T-helper 17 cell (primary cell): ENCODE measurements around the gene GATAD2A. TPM values are rescaled to one million over a fixed set of nuclear protein-coding genes. Genes with fewer than 3 reads are reported as not detected.
A peak's percentile ranks its signal among the peaks of the same experiment; 100 is the strongest.

Experiments used
- ATAC-seq: fragments of 150-1000 bp; cut with Tn5 transposase; 2 replicates; pipeline ENCODE4 v1.10.0; 2021; ENCODE audit warnings: mild to moderate bottlenecking, moderate library complexity
- DNase-seq, 3 donors: peaks; one replicate each; pipeline versions ENCODE4 v3.0.0 to v3.0.0-alpha.2; 2020 to 2021
- H3K9me3 ChIP-seq: one replicate; pipeline ENCODE4 v1.7.0; 2013; ENCODE audit warnings: low read length, mild to moderate bottlenecking; ENCODE audit not compliant: control insufficient read depth, poor library complexity, severe bottlenecking
- H3K27ac Mint-ChIP-seq: one replicate; pipeline ENCODE4 v1.8.0; 2022; ENCODE audit warnings: mild to moderate bottlenecking, moderate library complexity, mixed read lengths
- H3K27me3 Mint-ChIP-seq: one replicate; pipeline ENCODE4 v1.8.0; 2022; ENCODE audit warnings: mixed read lengths
- H3K36me3 Mint-ChIP-seq: one replicate; pipeline ENCODE4 v1.8.0; 2022; ENCODE audit warnings: low read depth, mixed read lengths
- H3K4me1 Mint-ChIP-seq: one replicate; pipeline ENCODE4 v1.8.0; 2022; ENCODE audit warnings: mild to moderate bottlenecking, mixed read lengths
- H3K4me3 Mint-ChIP-seq: one replicate; pipeline ENCODE4 v1.8.0; 2022; ENCODE audit warnings: mild to moderate bottlenecking, moderate library complexity, mixed read lengths
- total RNA-seq, 4 donors: library from RNA in 2 of 4; stranded (reverse) in 2 of 4; gene quantifications; one replicate each; pipeline ENCODE4 v1.2.3 and lab custom pipeline; 2022 to 2026

GATAD2A gene
- total RNA-seq, 2 donors from 2014 or later = 129 to 153 TPM

- no peaks in the 10 kb centered on the region for H3K9me3 ChIP-seq
- ATAC-seq = no peak
- H3K4me3 Mint-ChIP-seq = no peak overlapping the region
- H3K27me3 Mint-ChIP-seq = no peaks in the 10 kb centered on the region
- peak overlapping the region; percentile 96 for H3K27ac Mint-ChIP-seq
- no peaks in the 10 kb centered on the region for H3K36me3 Mint-ChIP-seq
- H3K4me1 Mint-ChIP-seq = peaks cover 43% of the 10 kb centered on the region
- DNase-seq = no peak
Observed at GRCh38 chr19:19477705-19478383, 72.4 kb downstream of the GATAD2A start.

GRCh38 chr19:19480688-19481087 is 75.2 kb downstream of the GATAD2A start:
- Mint-ChIP-seq H3K27ac (peak overlapping the region; percentile 56), H3K36me3 (no peaks in the 10 kb centered on the region), H3K27me3 (no peaks in the 10 kb centered on the region), H3K4me1 (peaks cover 31% of the 10 kb centered on the region), H3K4me3 (no peak overlapping the region)
- no peak for DNase-seq
- H3K9me3 ChIP-seq = no peaks in the 10 kb centered on the region
- no peak for ATAC-seq

- Mint-ChIP-seq H3K4me3 (no peak overlapping the region), H3K27ac (peak overlapping the region; percentile 71), H3K4me1 (peaks cover 21% of the 10 kb centered on the region), H3K27me3 (no peaks in the 10 kb centered on the region), H3K36me3 (no peaks in the 10 kb centered on the region)
- no peaks in the 10 kb centered on the region for H3K9me3 ChIP-seq
- ATAC-seq (no peak), DNase-seq (no peak)
Observed at GRCh38 chr19:19482809-19483596, 77.5 kb downstream of the GATAD2A start.

- H3K9me3 ChIP-seq = no peaks in the 10 kb centered on the region
- Mint-ChIP-seq H3K27me3 (no peaks in the 10 kb centered on the region), H3K4me3 (no peak overlapping the region), H3K27ac (peak overlapping the region; percentile 81), H3K4me1 (peaks cover 38% of the 10 kb centered on the region), H3K36me3 (no peaks in the 10 kb centered on the region)
- DNase-seq (no peak), ATAC-seq (no peak)
Observed at GRCh38 chr19:19485161-19485997, 79.9 kb downstream of the GATAD2A start.

- H3K4me3 Mint-ChIP-seq = no peak overlapping the region
- DNase-seq (no peak), ATAC-seq (no peak)
- peak overlapping the region; percentile 81 for H3K27ac Mint-ChIP-seq
- H3K36me3 Mint-ChIP-seq = no peaks in the 10 kb centered on the region
- peaks cover 42% of the 10 kb centered on the region for H3K4me1 Mint-ChIP-seq
- H3K9me3 ChIP-seq = no peaks in the 10 kb centered on the region
- H3K27me3 Mint-ChIP-seq = no peaks in the 10 kb centered on the region
Observed at GRCh38 chr19:19485998-19486290, 80.5 kb downstream of the GATAD2A start.

GRCh38 chr19:19486343-19487076 is 81.0 kb downstream of the GATAD2A start:
- Mint-ChIP-seq H3K27ac (peak overlapping the region; percentile 99), H3K27me3 (no peaks in the 10 kb centered on the region), H3K4me1 (peaks cover 42% of the 10 kb centered on the region), H3K36me3 (no peaks in the 10 kb centered on the region), H3K4me3 (peak overlapping the region; percentile 36)
- ATAC-seq = no peak
- no peak for DNase-seq
- H3K9me3 ChIP-seq = no peaks in the 10 kb centered on the region

- Mint-ChIP-seq H3K27ac (peak overlapping the region; percentile 99), H3K4me1 (peaks cover 42% of the 10 kb centered on the region), H3K4me3 (peak overlapping the region; percentile 7), H3K36me3 (no peaks in the 10 kb centered on the region), H3K27me3 (no peaks in the 10 kb centered on the region)
- DNase-seq = no peak
- ATAC-seq = no peak
- no peaks in the 10 kb centered on the region for H3K9me3 ChIP-seq
Observed at GRCh38 chr19:19487077-19487949, 81.8 kb downstream of the GATAD2A start.

GRCh38 chr19:19487950-19488874 is 82.7 kb downstream of the GATAD2A start:
- H3K4me3 Mint-ChIP-seq = peak overlapping the region; percentile 80
- H3K9me3 ChIP-seq = no peaks in the 10 kb centered on the region
- H3K27ac Mint-ChIP-seq = peak overlapping the region; percentile 99
- ATAC-seq (no peak), DNase-seq (no peak)
- peaks cover 38% of the 10 kb centered on the region for H3K4me1 Mint-ChIP-seq
- H3K27me3 Mint-ChIP-seq = no peaks in the 10 kb centered on the region
- H3K36me3 Mint-ChIP-seq = no peaks in the 10 kb centered on the region

GRCh38 chr19:19488875-19489690 is 83.6 kb downstream of the GATAD2A start:
- Mint-ChIP-seq H3K4me3 (peak overlapping the region; percentile 80), H3K36me3 (no peaks in the 10 kb centered on the region), H3K27me3 (no peaks in the 10 kb centered on the region), H3K4me1 (peaks cover 37% of the 10 kb centered on the region), H3K27ac (peak overlapping the region; percentile 99)
- no peaks in the 10 kb centered on the region for H3K9me3 ChIP-seq
- DNase-seq (peak; percentile 73 to 81 (median 81)), ATAC-seq (peak; percentile 88)

GRCh38 chr19:19489804-19490204 is 84.3 kb downstream of the GATAD2A start:
- no peaks in the 10 kb centered on the region for H3K9me3 ChIP-seq
- peaks cover 1% of the 10 kb centered on the region for H3K36me3 Mint-ChIP-seq
- H3K27me3 Mint-ChIP-seq = no peaks in the 10 kb centered on the region
- DNase-seq = no peak
- peak overlapping the region; percentile 99 for H3K27ac Mint-ChIP-seq
- ATAC-seq = peak; percentile 25
- peaks cover 35% of the 10 kb centered on the region for H3K4me1 Mint-ChIP-seq
- H3K4me3 Mint-ChIP-seq = peak overlapping the region; percentile 80
